ENCODE data around the gene RNF115.

GRCh38 chr1:145711213-145711651 is 112.7 kb downstream of the RNF115 start:
- TF ChIP-seq CTCF (IDR thresholded peaks at IDR 0.05) (no peak), EP300 (IDR thresholded peaks at IDR 0.05) (no peak)
